NCI-H748 (cell line): Measurements from ENCODE around the gene TFB1M.
"Not testable (repeated sequence)": the region's sequence is repeated elsewhere in the genome, so short reads cannot be mapped to it uniquely, and the experiment has no call there.

Source experiments
- DNase-seq: peaks from one replicate; lab custom pipeline; 2025; ENCODE audit not compliant: unreplicated experiment; lab: John Stamatoyannopoulos, UW

TFB1M gene

GRCh38 chr6:155314092-155314772, at the start of gene TFB1M:
TSS of gene TFB1M (minus strand) at chr6:155314484. CDS start at chr6:155314428, 56 bp downstream.
- DNase-seq: peak; percentile 99

- not testable (repeated sequence) for DNase-seq
These were observed 49.7 kb upstream of the TFB1M start for GRCh38 chr6:155364021-155364420.

- DNase-seq: not testable (repeated sequence)
These were observed 48.8 kb upstream of the TFB1M start for GRCh38 chr6:155362968-155363632.

GRCh38 chr6:155354167-155354566, 39.9 kb upstream of the TFB1M start:
- DNase-seq: no peak

- DNase-seq: no peak
These were observed 38.5 kb upstream of the TFB1M start for GRCh38 chr6:155352811-155353210.

- DNase-seq: no peak
These were observed 37.8 kb upstream of the TFB1M start for GRCh38 chr6:155352130-155352420.

GRCh38 chr6:155351273-155352129, 37.2 kb upstream of the TFB1M start:
- no peak for DNase-seq

GRCh38 chr6:155349956-155350355, 35.7 kb upstream of the TFB1M start:
- no peak for DNase-seq

GRCh38 chr6:155349129-155349528, 34.8 kb upstream of the TFB1M start:
- no peak for DNase-seq

GRCh38 chr6:155347800-155348199, 33.5 kb upstream of the TFB1M start:
- no peak for DNase-seq

GRCh38 chr6:155346957-155347356, 32.7 kb upstream of the TFB1M start:
- no peak for DNase-seq

GRCh38 chr6:155344341-155345006, 30.2 kb upstream of the TFB1M start:
- DNase-seq: no peak

- DNase-seq: no peak
These were observed 27.0 kb upstream of the TFB1M start for GRCh38 chr6:155341130-155341828.

- DNase-seq: no peak
These were observed 26.3 kb upstream of the TFB1M start for GRCh38 chr6:155340464-155341129.

- DNase-seq: not testable (repeated sequence)
These were observed 25.6 kb upstream of the TFB1M start for GRCh38 chr6:155339929-155340328.

GRCh38 chr6:155338237-155338636, 24.0 kb upstream of the TFB1M start:
- not testable (repeated sequence) for DNase-seq

GRCh38 chr6:155335265-155335664, 21.0 kb upstream of the TFB1M start:
- no peak for DNase-seq

- DNase-seq: not testable (repeated sequence)
These were observed 19.8 kb upstream of the TFB1M start for GRCh38 chr6:155334073-155334472.

- no peak for DNase-seq
These were observed 19.1 kb upstream of the TFB1M start for GRCh38 chr6:155333414-155333813.

- no peak for DNase-seq
These were observed 16.6 kb upstream of the TFB1M start for GRCh38 chr6:155330922-155331321.
